ENCODE results near the gene MT1M.

DNA sequence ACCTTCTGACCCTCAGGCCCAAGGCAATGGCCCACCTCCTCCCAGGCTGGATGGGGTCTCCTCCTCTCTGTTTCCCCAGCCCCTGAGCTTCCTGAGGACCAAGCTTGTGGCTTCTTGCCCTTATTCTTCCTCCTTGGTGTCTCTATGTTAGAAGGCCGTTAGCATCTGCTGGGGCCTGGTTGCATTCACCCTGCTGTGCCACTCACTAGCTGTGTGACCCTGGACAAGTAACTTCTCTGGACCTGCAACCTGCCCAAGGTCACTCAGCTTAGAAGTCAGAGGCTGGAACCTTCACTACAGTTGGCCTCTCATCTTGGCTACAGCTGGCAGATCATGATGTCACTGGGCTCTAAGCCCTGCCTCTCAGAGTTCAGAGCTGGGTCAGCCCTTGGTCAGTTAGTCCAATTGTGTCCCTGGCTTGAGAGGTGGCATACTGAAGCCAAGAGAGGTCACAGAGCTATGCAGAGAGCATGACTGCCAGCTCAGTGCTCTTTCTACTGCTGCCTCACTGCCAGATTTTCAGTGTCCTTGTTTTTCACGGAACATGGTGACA lies 21.1 kb upstream of the MT1M start:
- no peak for TF ChIP-seq EZH2 (IDR thresholded peaks at IDR 0.05; ENCODE audit: borderline replicate concordance, low read depth, low read length, poor library complexity, severe bottlenecking)
- TF ChIP-seq, protein P1, sequence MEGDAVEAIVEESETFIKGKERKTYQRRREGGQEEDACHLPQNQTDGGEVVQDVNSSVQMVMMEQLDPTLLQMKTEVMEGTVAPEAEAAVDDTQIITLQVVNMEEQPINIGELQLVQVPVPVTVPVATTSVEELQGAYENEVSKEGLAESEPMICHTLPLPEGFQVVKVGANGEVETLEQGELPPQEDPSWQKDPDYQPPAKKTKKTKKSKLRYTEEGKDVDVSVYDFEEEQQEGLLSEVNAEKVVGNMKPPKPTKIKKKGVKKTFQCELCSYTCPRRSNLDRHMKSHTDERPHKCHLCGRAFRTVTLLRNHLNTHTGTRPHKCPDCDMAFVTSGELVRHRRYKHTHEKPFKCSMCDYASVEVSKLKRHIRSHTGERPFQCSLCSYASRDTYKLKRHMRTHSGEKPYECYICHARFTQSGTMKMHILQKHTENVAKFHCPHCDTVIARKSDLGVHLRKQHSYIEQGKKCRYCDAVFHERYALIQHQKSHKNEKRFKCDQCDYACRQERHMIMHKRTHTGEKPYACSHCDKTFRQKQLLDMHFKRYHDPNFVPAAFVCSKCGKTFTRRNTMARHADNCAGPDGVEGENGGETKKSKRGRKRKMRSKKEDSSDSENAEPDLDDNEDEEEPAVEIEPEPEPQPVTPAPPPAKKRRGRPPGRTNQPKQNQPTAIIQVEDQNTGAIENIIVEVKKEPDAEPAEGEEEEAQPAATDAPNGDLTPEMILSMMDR (conservative IDR thresholded peaks at IDR 0.05; ENCODE audit: low read depth, low read length): no peak
